GM19238 (cell line): ENCODE data around the gene GRIN2D.
A peak's percentile ranks its signal among the peaks of the same experiment; 100 is the strongest.

Experiments used
- DNase-seq: peaks from one replicate; pipeline ENCODE4 v3.0.0; 2011; ENCODE audit warnings: low spot score; ENCODE audit not compliant: insufficient read length

GRIN2D gene

DNA sequence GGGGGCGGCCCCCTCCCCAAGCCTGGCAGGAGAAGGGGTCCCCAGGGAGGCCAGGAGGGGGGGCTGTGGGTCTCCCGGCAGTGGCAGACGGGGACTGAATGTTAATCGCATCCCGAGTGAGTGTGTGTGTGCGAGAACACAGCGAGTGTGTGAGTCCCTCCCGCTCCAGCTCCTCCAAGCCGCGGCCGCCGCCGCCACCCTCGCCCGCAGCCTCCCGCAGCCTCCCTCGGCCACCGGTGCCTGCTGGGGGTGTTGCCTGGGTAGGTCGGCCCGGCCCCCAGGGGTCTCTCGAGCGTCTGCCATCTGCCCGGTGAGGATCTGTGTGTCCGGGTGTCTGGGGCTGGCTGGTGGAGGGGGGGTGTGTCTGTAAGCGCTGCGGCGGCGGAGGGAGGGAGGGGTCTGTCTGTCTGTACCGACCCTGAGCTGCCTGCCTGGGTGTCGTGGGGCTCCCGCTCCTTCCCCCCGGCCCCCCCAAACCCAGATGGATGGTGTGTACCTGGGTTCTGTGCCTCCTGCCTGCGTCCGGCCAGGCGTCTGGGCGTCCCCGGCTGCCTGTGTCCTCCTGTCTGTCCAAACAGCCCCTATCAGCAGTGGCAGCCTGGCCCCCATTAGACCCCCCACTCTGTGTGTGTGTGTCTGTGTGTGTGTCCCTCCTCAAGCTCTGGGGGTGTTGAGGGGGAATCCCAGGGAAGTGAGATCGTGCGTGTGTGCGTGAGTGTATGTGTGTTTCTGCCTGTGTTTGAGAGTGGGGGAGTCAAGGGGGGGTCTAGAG, at the start of gene GRIN2D:
Gene GRIN2D, plus strand, starts transcription at position 110 of the 772 bp plus-strand sequence. CDS start 4,725 bp downstream, outside the sequence.
- no peak for DNase-seq

DNA sequence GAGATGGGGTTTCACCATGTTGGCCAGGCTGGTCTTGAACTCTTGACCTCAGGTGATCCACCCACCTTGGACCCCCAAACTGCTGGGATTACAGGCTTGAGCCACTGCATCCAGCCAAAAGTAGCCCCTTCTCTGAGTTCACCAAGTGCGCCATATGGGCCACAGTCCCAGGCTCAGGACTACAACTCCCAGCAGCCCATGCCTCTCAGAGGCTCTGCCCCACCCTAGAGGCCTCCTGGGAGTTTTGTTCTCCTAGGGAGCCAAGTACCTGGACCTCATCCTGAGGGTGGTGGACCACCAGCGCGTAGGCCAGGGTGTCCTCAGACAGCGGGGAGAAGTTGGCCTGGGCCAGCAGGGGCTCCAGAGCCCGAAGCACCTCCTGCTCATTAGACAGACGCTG, 48.6 kb upstream of the GRIN2D start:
- DNase-seq, result no peak

DNA sequence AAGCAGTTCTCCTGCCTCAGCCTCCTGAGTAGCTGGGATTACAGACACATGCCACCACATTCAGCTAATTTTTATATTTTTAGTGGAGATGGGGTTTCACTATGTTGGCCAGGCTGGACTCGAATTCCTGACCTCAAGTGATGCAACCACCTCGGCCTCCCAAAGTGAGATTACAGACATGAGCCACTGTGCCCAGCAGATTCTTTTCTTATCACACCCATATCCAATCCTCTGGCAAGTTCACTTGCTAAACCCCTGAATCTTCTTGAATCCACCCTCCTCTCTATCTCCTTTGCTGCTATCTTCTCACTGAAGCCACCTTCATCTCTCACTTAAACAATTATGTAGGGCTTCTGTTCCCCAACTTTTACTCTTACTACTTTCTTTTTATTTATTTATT, 47.3 kb upstream of the GRIN2D start:
- DNase-seq, result no peak

DNA sequence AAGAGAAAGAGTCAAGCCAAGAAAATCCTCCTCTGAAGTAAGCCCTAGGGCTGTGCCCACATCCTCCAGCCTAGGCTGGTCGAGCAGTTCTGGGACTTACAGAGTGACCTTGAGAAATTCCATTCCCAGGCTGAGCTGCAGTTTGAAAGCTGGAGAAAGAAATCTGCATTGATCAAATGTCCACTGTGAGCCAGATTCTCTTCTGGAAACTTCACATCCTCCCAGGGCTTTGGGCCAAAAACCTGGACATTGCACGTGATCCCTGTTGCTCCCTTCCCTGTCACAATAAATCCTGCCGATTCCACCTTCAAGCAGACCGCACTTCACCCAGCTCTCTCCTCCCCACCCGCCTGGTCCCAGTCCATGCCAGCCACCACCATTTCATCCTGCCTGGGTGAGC, 45.4 kb upstream of the GRIN2D start:
- DNase-seq, result no peak

DNA sequence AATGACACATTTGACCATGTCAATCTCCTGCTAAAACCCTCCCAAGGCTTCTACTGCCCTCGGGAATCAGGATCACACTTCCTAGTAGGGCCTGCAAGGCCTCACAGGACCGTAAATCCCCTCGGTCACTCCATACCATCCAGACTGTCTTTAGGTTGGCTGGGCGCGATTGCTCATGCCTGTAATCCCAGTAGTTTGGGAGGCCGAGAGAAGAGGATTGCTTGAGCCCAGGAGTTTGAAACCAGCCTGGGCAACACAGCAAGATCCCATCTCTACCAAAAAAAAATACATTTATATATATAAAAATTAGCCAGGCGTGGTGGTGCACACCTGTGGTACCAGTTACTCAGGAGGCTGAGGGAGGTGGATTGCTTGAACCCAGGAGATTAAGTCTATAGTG, 44.7 kb upstream of the GRIN2D start:
- DNase-seq, result no peak

DNA sequence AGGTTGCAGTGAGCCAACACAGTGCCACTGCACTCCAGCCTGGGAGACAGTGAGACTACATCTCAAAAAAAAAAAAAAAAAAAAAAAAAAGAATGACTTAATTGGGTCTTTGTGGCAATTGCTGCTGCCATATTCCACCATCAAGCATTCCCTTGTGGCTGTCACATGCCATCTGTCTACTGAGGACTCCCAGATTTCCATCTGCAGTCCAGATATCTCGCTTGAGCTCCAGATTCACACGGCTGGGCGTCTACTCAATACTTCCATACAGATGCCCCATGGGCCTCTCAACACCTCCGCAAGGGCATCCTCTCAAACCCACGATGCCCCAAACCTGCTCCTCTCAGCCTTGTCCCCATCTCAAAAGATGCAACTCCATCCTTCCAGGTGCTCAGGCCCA, 42.6 kb upstream of the GRIN2D start:
- DNase-seq, result no peak

DNA sequence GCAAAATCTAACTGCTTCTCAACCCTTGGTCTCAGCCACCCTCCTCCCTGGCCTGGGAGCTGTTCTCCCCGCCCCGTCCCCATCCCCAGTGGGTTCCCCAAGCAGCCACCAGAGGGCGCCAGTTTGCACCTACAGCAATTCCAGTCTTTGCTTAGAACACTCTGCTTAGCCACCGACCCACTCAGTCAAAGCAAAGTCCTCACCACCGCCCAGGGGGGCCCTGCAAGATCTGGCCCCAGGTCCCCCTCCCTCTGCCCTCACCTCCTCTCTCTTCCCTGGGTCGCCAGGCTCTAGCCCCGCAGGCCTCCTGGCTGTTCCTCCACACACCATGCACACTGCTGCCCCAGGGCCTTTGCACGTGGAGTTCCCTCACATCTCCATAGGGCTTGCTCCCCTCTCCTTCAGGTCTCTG, 42.1 kb upstream of the GRIN2D start:
- peak; percentile 78 for DNase-seq

GRCh38 chr19:48353677-48354076, 39.8 kb upstream of the GRIN2D start:
- DNase-seq, result no peak

DNA sequence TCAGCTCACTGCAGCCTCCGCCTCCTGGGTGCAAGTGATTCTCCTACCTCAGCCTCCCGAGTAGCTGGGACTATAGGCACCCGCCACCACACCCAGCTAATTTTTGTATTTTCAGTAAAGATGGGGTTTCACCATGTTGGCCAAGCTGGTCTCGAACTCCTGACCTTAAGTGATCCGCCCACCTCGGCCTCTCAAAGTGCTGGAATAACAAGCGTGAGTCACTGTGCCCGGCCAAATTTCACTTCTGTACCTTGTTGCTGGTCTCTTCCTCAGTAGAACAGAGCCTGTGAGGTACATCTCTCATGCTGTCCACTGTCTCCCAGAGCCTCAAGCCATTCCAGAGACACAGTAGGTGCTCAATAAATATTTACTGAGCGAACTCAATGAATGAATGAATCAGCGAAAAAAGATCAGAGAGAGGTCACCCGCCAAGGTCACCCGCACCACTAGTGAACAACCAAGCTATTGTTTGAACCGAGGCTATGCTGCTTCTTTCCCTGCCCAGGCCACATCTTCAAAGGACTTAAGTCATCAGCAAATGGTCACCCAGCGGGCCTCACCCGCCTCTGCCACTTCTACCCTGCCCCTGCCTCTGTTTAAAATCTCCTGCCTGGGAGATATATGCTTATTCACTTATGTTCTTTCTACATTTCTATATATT, 39.0 kb upstream of the GRIN2D start:
- no peak for DNase-seq

GRCh38 chr19:48355365-48355954, 38.0 kb upstream of the GRIN2D start:
- no peak for DNase-seq

GRCh38 chr19:48359123-48359522, 34.3 kb upstream of the GRIN2D start:
- DNase-seq, result no peak

- DNase-seq, result no peak
These were observed 31.6 kb upstream of the GRIN2D start for GRCh38 chr19:48361912-48362311.

DNA sequence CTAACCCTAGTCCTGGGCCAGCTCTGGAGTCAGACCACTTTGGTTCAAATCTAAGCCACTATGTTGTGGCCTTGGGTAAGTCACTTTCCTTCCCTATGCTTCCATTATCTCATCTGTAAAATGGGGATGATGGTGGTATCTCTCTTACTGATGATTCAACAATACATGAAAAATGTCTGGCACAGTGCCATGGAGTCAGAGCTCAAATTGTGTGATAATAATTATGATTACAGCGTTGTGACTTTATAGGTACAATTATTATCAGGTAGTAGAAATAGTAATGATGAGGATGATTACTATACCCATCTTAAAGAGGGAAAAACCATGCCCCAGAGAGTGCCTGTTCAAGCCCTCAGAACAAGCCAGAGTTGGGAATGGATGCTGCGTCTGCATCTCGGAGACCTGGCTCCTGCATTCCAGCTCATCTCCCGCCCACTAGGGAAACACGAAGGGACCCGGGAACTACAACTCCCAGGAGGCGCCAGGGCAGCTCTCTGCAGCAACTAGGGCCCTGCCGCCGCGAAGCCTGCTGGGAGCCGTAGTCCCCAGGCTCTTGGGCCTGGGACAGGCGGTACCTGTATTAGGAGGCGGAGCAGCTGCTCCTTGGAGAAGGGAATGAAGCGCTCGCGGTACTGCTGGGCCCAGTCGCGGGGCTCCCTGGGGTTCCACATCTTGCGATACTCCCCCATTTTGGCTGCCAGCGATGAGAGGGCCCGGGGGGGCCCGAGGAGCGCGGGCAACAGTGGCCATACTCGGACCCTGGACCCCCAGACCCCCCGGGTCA, 30.6 kb upstream of the GRIN2D start:
- DNase-seq, result peak; percentile 87

GRCh38 chr19:48363500-48363809, 30.0 kb upstream of the GRIN2D start:
- DNase-seq, result no peak

DNA sequence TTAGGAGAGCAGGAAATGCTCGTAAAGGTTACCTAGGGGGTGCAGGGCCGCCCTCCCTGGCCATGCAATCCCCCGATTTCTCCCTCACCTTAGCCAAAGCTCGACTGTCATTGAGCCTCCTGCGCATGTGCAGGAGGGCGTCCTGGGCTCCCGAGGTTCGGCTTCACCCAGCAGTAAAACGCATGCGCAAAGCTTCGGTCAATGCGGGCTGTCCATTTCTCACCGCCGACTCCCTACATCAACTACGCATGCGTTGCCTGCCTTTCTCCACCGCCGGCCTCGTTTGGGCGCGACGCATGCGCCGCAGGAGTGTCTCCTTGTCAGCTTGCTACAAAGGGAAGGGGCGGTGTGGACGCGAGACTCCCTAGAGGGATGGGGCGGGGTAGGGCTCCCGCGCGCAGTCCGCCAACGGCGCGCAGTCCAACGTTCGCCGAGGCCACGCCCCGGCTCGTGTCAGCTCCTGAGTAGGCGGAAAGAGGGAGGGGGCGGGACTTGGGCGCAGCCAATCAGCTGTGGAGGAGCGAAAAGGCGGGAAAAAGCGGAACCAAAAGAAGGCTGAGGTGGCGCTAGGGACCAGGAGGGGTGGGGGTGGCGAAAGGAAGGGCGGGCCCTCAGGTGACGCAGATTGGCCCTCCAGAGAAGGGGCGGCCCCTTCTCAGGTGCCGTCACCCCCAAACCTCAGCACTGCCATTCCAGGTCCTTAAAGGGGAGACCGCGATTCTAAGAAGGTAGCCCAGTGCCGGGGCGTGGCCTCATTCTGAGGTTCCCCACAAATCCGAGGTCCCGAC, 29.5 kb upstream of the GRIN2D start, which contains the start of the genes SYNGR4 and TMEM143:
Gene SYNGR4, plus strand, starts transcription at position 558 of the 788 bp plus-strand sequence. CDS start 1,476 bp downstream, outside the sequence.
Gene TMEM143, minus strand, starts transcription at position 131 of the 788 bp plus-strand sequence. Its CDS starts 20 bp downstream, at position 111.
- peak; percentile 94 for DNase-seq

- no peak for DNase-seq
These were observed 28.7 kb upstream of the GRIN2D start for GRCh38 chr19:48364598-48365348.

DNA sequence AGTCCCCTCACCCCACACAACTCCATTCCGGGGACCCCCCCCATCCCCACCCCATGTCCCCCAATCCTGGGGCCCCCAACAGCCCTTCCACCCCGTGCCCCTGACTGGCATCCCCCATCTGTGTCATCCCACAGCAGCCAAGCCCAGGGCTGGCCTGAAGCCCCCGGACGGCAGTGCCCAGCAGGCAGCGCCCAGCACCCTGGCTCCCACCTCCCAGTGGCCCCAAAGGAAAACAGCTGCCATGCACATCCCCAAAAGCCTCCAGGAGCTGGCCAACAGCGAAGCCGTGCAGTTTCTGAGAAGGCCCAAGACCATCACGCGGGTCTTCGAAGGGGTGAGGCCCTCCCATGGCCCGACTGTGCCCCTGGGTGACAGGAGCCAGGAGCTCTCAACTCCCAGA, 27.9 kb upstream of the GRIN2D start:
- DNase-seq, result no peak

DNA sequence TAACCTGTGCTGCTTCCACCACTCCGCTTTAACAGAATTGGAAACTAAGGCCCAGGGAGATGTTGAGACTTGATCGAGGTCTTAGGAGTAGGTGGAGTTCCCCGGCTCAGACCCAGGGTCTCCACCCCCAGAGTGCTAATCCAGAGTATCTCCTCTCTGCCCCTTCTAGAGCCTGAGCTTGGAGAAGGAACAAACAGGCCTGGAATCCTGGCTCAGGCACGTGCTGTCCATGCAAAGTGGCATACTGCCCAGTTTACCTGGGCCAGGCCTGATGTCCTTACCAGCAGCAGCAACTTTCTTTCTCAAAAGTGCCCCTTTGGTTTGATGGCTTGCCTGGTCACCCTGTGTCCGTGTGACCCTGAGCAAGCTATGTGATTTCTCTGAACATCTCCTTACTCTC, 25.6 kb upstream of the GRIN2D start:
- DNase-seq, result no peak

DNA sequence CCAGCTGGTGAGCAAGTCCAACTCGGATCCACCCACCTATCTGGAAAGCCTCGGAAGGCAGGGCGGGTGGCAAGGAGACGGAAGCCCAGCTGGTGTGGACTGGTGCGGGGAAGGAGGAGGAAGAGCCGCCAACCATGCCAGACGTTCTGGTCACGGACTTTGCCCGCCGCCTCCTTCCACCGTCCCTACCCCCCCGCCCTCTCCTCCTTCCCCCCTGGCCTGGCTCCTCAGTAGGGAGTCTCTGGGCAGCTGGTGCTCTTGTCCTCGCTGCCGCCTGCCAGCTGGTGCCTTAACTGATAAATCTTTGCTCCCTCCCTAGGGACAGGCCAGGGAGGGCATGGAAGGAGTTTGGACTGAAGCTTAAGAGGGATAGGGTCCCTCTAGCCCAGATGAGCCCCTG, 24.5 kb upstream of the GRIN2D start:
- no peak for DNase-seq

- no peak for DNase-seq
These were observed 22.5 kb upstream of the GRIN2D start for GRCh38 chr19:48370955-48371354.
